IMR-90 (cell line): ENCODE measurements around the gene NCLN. TPM values are rescaled to one million over a fixed set of nuclear protein-coding genes. Genes with fewer than 3 reads are reported as not detected.
A peak's percentile ranks its signal among the peaks of the same experiment; 100 is the strongest.
"Not testable (repeated sequence)": the region's sequence is repeated elsewhere in the genome, so short reads cannot be mapped to it uniquely, and the experiment has no call there.

Experiments
- ATAC-seq: fragments of 200-7000 bp; cut with Tn5 transposase; 2 replicates; pipeline ENCODE4 v1.9.1; 2020; ENCODE audit warnings: low read depth, mild to moderate bottlenecking, moderate library complexity
- BruUV-seq: library from RNA; stranded (reverse); fragments of 400-500 nt; replicated peaks from 2 replicates; lab custom pipeline; 2021; lab: Mats Ljungman, UMichigan
- CTCF ChIA-PET: fragments of 300-600 bp; formaldehyde crosslinking; extraction: SDS; loops from one replicate; lab custom pipeline; 2021; ENCODE audit warnings: antibody characterized with exemption; lab: Yijun Ruan, JAX
- POLR2A ChIA-PET: fragments of 300-600 bp; sonication (Branson Sonifier 250); formaldehyde crosslinking; loops from one replicate; lab custom pipeline; 2022; ENCODE audit warnings: antibody characterized with exemption; ENCODE audit not compliant: unreplicated experiment; lab: Charles Lee
- DNase-seq: peaks from one replicate; pipeline ENCODE4 v3.0.0; 2013
- H2AFZ ChIP-seq: replicated peaks from 2 replicates; pipeline ENCODE3; 2013; ENCODE audit warnings: low read length, mild to moderate bottlenecking; ENCODE audit not compliant: poor library complexity
- H2AK5ac ChIP-seq: 2 replicates; pipeline ENCODE4 v1.6.1; 2013; ENCODE audit warnings: low read depth, low read length, inconsistent platforms
- H2AK9ac ChIP-seq: replicated peaks from 2 replicates; pipeline ENCODE3; 2013; ENCODE audit warnings: mild to moderate bottlenecking, low read depth, low read length, moderate library complexity; ENCODE audit not compliant: poor library complexity
- H2BK120ac ChIP-seq: 2 replicates; pipeline ENCODE4 v1.6.1; 2013; ENCODE audit warnings: low read depth, low read length, inconsistent platforms
- H2BK15ac ChIP-seq: 3 replicates; pipeline ENCODE4 v1.6.1; 2013; ENCODE audit warnings: low read depth, low read length, inconsistent platforms
- H2BK20ac ChIP-seq: 2 replicates; pipeline ENCODE4 v1.6.1; 2013; ENCODE audit warnings: low read depth, mild to moderate bottlenecking, inconsistent platforms, low read length, moderate library complexity
- H2BK5ac ChIP-seq: 2 replicates; pipeline ENCODE4 v1.6.1; 2013; ENCODE audit warnings: mild to moderate bottlenecking, low read depth, low read length, inconsistent platforms; ENCODE audit not compliant: poor library complexity, severe bottlenecking
- H3K14ac ChIP-seq: replicated peaks from 2 replicates; pipeline ENCODE4 v1.6.1; 2013; ENCODE audit warnings: low read depth, low read length, inconsistent platforms
- H3K18ac ChIP-seq: 2 replicates; pipeline ENCODE4 v1.6.1; 2013; ENCODE audit warnings: low read depth, low read length, control low read depth
- H3K23ac ChIP-seq: 2 replicates; pipeline ENCODE4 v1.6.1; 2013; ENCODE audit warnings: low read depth, low read length, inconsistent platforms
- H3K27ac ChIP-seq: 2 replicates; pipeline ENCODE4 v1.5.1; 2013; ENCODE audit warnings: mild to moderate bottlenecking, control low read depth, low read length; ENCODE audit not compliant: insufficient read depth
- H3K27me3 ChIP-seq: 2 replicates; pipeline ENCODE4 v1.6.1; 2013; ENCODE audit warnings: low read length; ENCODE audit not compliant: control insufficient read depth, insufficient read depth
- H3K36me3 ChIP-seq: 2 replicates; pipeline ENCODE4 v1.6.1; 2013; ENCODE audit warnings: low read length, mixed read lengths; ENCODE audit not compliant: control insufficient read depth, insufficient read depth
- H3K4ac ChIP-seq: 2 replicates; pipeline ENCODE4 v1.6.1; 2013; ENCODE audit warnings: low read depth, low read length, inconsistent platforms
- H3K4me1 ChIP-seq: 2 replicates; pipeline ENCODE4 v1.6.1; 2013; ENCODE audit warnings: low read length, mixed read lengths; ENCODE audit not compliant: control insufficient read depth, insufficient read depth
- H3K4me2 ChIP-seq: 2 replicates; pipeline ENCODE4 v1.6.1; 2013; ENCODE audit warnings: low read depth, mild to moderate bottlenecking, control low read depth, low read length, moderate library complexity
- H3K4me3 ChIP-seq: 2 replicates; pipeline ENCODE4 v1.5.1; 2013; ENCODE audit warnings: low read depth, mild to moderate bottlenecking, control low read depth, low read length, moderate library complexity; ENCODE audit not compliant: insufficient read depth
- H3K56ac ChIP-seq: 2 replicates; pipeline ENCODE4 v1.6.1; 2013; ENCODE audit warnings: low read length, inconsistent platforms; ENCODE audit not compliant: insufficient read depth; ENCODE audit errors: extremely low read depth
- H3K79me1 ChIP-seq, 2 experiments: 2 replicates each; pipeline ENCODE4 v1.6.1; 2013; ENCODE audit warnings: low read length in 2 of 2, inconsistent platforms in 1 of 2, low read depth in 1 of 2
- H3K9ac ChIP-seq: 2 replicates; pipeline ENCODE4 v1.6.1; 2013; ENCODE audit warnings: low read depth, low read length, control low read depth
- H3K9me1 ChIP-seq: 2 replicates; pipeline ENCODE4 v1.6.1; 2013; ENCODE audit warnings: low read length, inconsistent platforms; ENCODE audit not compliant: insufficient read depth
- H3K9me3 ChIP-seq: 2 replicates; pipeline ENCODE4 v1.6.1; 2013; ENCODE audit warnings: low read length; ENCODE audit not compliant: control insufficient read depth, insufficient read depth
- H4K20me1 ChIP-seq: 2 replicates; pipeline ENCODE4 v1.6.1; 2013; ENCODE audit warnings: low read length, inconsistent platforms; ENCODE audit not compliant: insufficient read depth
- H4K5ac ChIP-seq: 2 replicates; pipeline ENCODE4 v1.6.1; 2013; ENCODE audit warnings: mild to moderate bottlenecking, low read depth, low read length, control low read depth
- H4K8ac ChIP-seq, 2 experiments: 2 replicates each; pipeline ENCODE4 v1.6.1; 2013; ENCODE audit warnings: low read depth in 2 of 2, low read length in 2 of 2, control low read depth in 1 of 2, inconsistent platforms in 1 of 2
- H4K91ac ChIP-seq: 2 replicates; pipeline ENCODE4 v1.6.1; 2013; ENCODE audit warnings: low read depth, low read length, inconsistent platforms; ENCODE audit not compliant: insufficient read depth
- CEBPB ChIP-seq: IDR thresholded peaks from 2 replicates; pipeline ENCODE4 v1.6.1; 2012; ENCODE audit warnings: low read depth, low read length, improper control_type of control experiment
- MAZ ChIP-seq: IDR thresholded peaks from 2 replicates; pipeline ENCODE4 v1.6.1; 2012; ENCODE audit warnings: low read depth, mild to moderate bottlenecking, low read length, improper control_type of control experiment, moderate library complexity, borderline replicate concordance
- MXI1 ChIP-seq: IDR thresholded peaks from 2 replicates; pipeline ENCODE4 v1.6.1; 2012; ENCODE audit warnings: low read depth, mild to moderate bottlenecking, low read length, moderate library complexity, borderline replicate concordance
- USF2 ChIP-seq: fragments of 150-350 bp; IDR thresholded peaks from 2 replicates; pipeline ENCODE4 v1.6.1; 2017; ENCODE audit warnings: mild to moderate bottlenecking, antibody characterized with exemption, low read length, low read depth
- WGBS, 2 experiments: methylation state at CpG; one replicate each; pipeline versions ENCODE4 v1.1.5 to v1.1.7; 2013; ENCODE audit warnings: missing lambda C conversion rate in 2 of 2; ENCODE audit not compliant: insufficient read length in 1 of 2; ENCODE audit errors: extremely low coverage in 2 of 2; 5-methylcytosine and 5-hydroxymethylcytosine counted together
- dilution Hi-C: fragments of 300-500 bp; cut with HindIII; formaldehyde crosslinking; loops from one replicate; pipeline ENCODE4 v1.14.3; 2018; ENCODE audit warnings: low sequenced_read_pairs; ENCODE audit not compliant: unreplicated experiment
- in situ Hi-C: fragments of 300-500 bp; cut with MboI; formaldehyde crosslinking; loops from 3 replicates; pipeline ENCODE4 v1.14.3; 2019; ENCODE audit warnings: low sequenced_read_pairs, inconsistent platforms, mixed read lengths
- intact Hi-C: fragments of 100-400 bp; cut with micrococcal nuclease; formaldehyde crosslinking; loops from 2 replicates; pipeline ENCODE4 v1.10.0; 2022
- polyA plus RNA-seq, 3 experiments: library from polyadenylated mRNA; depleted of rRNA; stranded (reverse); fragments of >200 nt; gene quantifications; 2 replicates each; pipeline ENCODE4 v1.2.3, GENCODE V29; 2012; ENCODE audit warnings: low replicate concordance in 1 of 3
- total RNA-seq: library from RNA; depleted of rRNA; stranded (reverse); fragments of >200 nt; gene quantifications from 2 replicates; pipeline ENCODE4 v1.2.3, GENCODE V29; 2012

The NCLN gene
- total and polyA plus RNA-seq, 2 of the 4 experiments (the other 2 are of a cell fraction): 32.8 to 90.8 TPM

GRCh38 chr19:3153286-3154230 is 32.2 kb upstream of the NCLN start:
- peaks cover 4% of the 10 kb centered on the region; the same call in 1 of the 2 replicates for H3K4me1 ChIP-seq
- no TSS peak for BruUV-seq
- CTCF ChIA-PET: no interaction called here

DNA sequence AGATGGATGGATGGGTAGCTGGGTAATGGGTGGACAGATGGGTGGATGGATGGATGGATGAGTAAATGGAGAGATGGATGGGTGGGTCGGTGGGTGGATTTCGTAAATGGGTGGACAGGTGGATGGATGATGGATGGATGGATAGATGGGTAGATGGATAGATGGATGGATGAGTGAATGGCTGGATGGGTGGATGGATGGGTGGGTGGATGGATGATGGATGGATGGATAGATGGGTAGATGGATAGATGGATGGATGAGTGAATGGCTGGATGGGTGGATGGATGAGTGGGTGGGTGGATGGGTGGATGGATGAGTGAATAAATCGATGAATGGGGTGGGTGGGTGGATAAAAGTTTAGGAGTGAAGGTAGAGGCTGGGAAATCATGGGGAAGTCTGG is 31.3 kb upstream of the NCLN start:
- Histone ChIP-seq H4K5ac (peak overlapping the region; percentile 86), H2AK9ac (peak overlapping the region; percentile 100), H2BK5ac (peak overlapping the region; percentile 100), H2BK120ac (peak overlapping the region; percentile 99), H4K8ac (peak overlapping the region; percentile 94 to 99), H3K23ac (peak overlapping the region; percentile 100), H2BK20ac (peak overlapping the region; percentile 100), H2AFZ (peak overlapping the region; percentile 72), H3K14ac (peak overlapping the region; percentile 100), H3K4ac (peak overlapping the region; percentile 100), H3K9me1 (peaks cover 13% of the 10 kb centered on the region), H3K27ac (peak overlapping the region; percentile 88), H3K56ac (peak overlapping the region; percentile 93), H2BK15ac (peak overlapping the region; percentile 99; the same call in 2 of the 3 replicates), H3K79me1 (peaks cover 0 to 17% of the 10 kb centered on the region in 2 experiments; a peak in 2 of 4 replicates), H4K91ac (peak overlapping the region; percentile 97), H3K18ac (peak overlapping the region; percentile 82), H2AK5ac (peak overlapping the region; percentile 100), H3K9ac (peak overlapping the region; percentile 73; the same call in 1 of the 2 replicates)
- DNase-seq, POLR2A ChIA-PET, H3K4me1 ChIP-seq, in situ Hi-C loops, CTCF ChIA-PET, intact Hi-C loops, H3K36me3 ChIP-seq, H3K4me3 ChIP-seq, H3K27me3 ChIP-seq, dilution Hi-C loops, H3K9me3 ChIP-seq, H4K20me1 ChIP-seq, H3K4me2 ChIP-seq, BruUV-seq, ATAC-seq: not testable (repeated sequence)
- 85 to 100% methylated on average over 3 of the region's 3 CpGs for WGBS, 2 experiments

More at GRCh38 chr19:3153286-3154230, 32.2 kb upstream of the NCLN start:
- POLR2A ChIA-PET: no interaction called here
- no peak overlapping the region for H4K8ac ChIP-seq
- H3K9me1 ChIP-seq: peaks cover 19% of the 10 kb centered on the region
- H2AK9ac ChIP-seq: no peak overlapping the region
- no peak overlapping the region for H3K27ac ChIP-seq
- intact Hi-C loops: no loop called here
- peak overlapping the region; percentile 49; the same call in 1 of the 3 replicates for H2BK15ac ChIP-seq
- H4K20me1 ChIP-seq: no peaks in the 10 kb centered on the region
- peak overlapping the region; percentile 49; the same call in 1 of the 2 replicates for H2BK20ac ChIP-seq
- no peak for ATAC-seq
- no peak overlapping the region for H4K91ac ChIP-seq
- DNase-seq: no peak
- 61% methylated on average over 3 of the region's 3 CpGs; no CpG with 5 or more reads in 1 of the 2 experiments for WGBS, 2 experiments
- H3K9me3 ChIP-seq: no peaks in the 10 kb centered on the region
- H4K5ac ChIP-seq: no peak overlapping the region
- H2AFZ ChIP-seq: no peak overlapping the region
- TF ChIP-seq MAZ (no peak), MXI1 (no peak), USF2 (no peak), CEBPB (no peak)
- peak overlapping the region; percentile 99; the same call in 1 of the 2 replicates for H2BK120ac ChIP-seq
- in situ Hi-C loops: no loop called here
- no peaks in the 10 kb centered on the region for H3K36me3 ChIP-seq
- H3K4me3 ChIP-seq: no peak overlapping the region
- no peaks in the 10 kb centered on the region for H3K27me3 ChIP-seq
- H2BK5ac ChIP-seq: peak overlapping the region; percentile 51
- dilution Hi-C loops: no loop called here
- H2AK5ac ChIP-seq: peak overlapping the region; percentile 57
- no peak overlapping the region for H3K23ac ChIP-seq
- no peak overlapping the region for H3K14ac ChIP-seq
- H3K9ac ChIP-seq: no peak overlapping the region
- H3K4ac ChIP-seq: peak overlapping the region; percentile 19; the same call in 1 of the 2 replicates
- H3K4me2 ChIP-seq: no peak overlapping the region
- peaks cover 0 to 17% of the 10 kb centered on the region in 2 experiments; a peak in 2 of 4 replicates for H3K79me1 ChIP-seq
- no peak overlapping the region for H3K18ac ChIP-seq
- no peak overlapping the region for H3K56ac ChIP-seq
